B cell (primary cell): ENCODE measurements around the gene UCP1.

Experiments
- EZH2 ChIP-seq: IDR thresholded peaks from 2 replicates; pipeline ENCODE4 v1.6.1; 2012; ENCODE audit warnings: borderline replicate concordance, low read depth, mild to moderate bottlenecking, moderate library complexity, low read length; ENCODE audit not compliant: insufficient read depth, poor library complexity, severe bottlenecking
- TF ChIP-seq, protein P1 (sequence below): fragments of 200-600 bp; IDR thresholded peaks from one replicate; pipeline ENCODE4 v1.8.0; 2022; ENCODE audit warnings: antibody characterized with exemption, mild to moderate bottlenecking

DNA sequence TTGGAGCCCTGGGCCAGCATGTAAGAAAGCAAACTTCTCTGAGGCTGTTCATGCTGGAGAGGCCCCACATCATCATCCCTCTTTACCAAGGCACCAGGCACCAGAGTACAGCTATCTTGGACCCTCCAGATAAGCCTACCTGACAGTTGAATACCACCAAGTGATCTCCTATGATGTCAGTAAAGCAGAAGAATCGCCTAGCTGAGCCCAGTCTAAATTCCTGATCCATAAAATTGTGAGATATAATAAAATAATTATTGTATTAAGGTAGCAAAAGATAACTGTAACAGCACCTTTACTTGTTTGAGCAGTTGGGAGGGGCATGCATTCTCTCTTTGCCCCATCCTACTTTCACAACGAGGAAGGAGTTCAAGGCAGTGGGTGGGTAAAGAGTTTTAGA lies 2.9 kb upstream of the UCP1 start:
- TF ChIP-seq, protein P1, sequence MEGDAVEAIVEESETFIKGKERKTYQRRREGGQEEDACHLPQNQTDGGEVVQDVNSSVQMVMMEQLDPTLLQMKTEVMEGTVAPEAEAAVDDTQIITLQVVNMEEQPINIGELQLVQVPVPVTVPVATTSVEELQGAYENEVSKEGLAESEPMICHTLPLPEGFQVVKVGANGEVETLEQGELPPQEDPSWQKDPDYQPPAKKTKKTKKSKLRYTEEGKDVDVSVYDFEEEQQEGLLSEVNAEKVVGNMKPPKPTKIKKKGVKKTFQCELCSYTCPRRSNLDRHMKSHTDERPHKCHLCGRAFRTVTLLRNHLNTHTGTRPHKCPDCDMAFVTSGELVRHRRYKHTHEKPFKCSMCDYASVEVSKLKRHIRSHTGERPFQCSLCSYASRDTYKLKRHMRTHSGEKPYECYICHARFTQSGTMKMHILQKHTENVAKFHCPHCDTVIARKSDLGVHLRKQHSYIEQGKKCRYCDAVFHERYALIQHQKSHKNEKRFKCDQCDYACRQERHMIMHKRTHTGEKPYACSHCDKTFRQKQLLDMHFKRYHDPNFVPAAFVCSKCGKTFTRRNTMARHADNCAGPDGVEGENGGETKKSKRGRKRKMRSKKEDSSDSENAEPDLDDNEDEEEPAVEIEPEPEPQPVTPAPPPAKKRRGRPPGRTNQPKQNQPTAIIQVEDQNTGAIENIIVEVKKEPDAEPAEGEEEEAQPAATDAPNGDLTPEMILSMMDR: no peak
- TF ChIP-seq EZH2: no peak
